Natural killer cell (primary cell): Measurements from ENCODE around the gene FARP1. TPM values are rescaled to one million over a fixed set of nuclear protein-coding genes. Genes with fewer than 3 reads are reported as not detected.

ENCODE experiments used
- ATAC-seq, 3 donors: fragments of 150-1000 bp in 2 of 3; fragments of 200-7000 bp in 1 of 3; cut with Tn5 transposase; 1 replicate in 1 of 3; 2 replicates in 2 of 3; pipeline ENCODE4 v1.10.0; 2021; ENCODE audit warnings: mild to moderate bottlenecking in 2 of 3, moderate library complexity in 2 of 3
- DNase-seq, 2 donors: peaks; one replicate each; pipeline versions ENCODE4 v3.0.0 to v3.0.0-alpha.2; 2013 to 2021; ENCODE audit warnings: mixed read lengths in 1 of 2
- H3K27ac ChIP-seq: one replicate; pipeline ENCODE4 v1.5.1; 2013; ENCODE audit warnings: mild to moderate bottlenecking, low read length
- H3K27me3 ChIP-seq: one replicate; pipeline ENCODE4 v1.6.1; 2013; ENCODE audit warnings: low read length; ENCODE audit not compliant: control insufficient read depth, insufficient read depth
- H3K36me3 ChIP-seq: one replicate; pipeline ENCODE4 v1.6.1; 2013; ENCODE audit warnings: low read length; ENCODE audit not compliant: control insufficient read depth, insufficient read depth
- H3K4me1 ChIP-seq: one replicate; pipeline ENCODE4 v1.6.1; 2013; ENCODE audit warnings: low read length; ENCODE audit not compliant: control insufficient read depth, insufficient read depth
- H3K4me3 ChIP-seq: one replicate; pipeline ENCODE4 v1.5.1; 2013; ENCODE audit warnings: low read length
- H3K9me3 ChIP-seq: one replicate; pipeline ENCODE4 v1.6.1; 2013; ENCODE audit warnings: low read length; ENCODE audit not compliant: control insufficient read depth, insufficient read depth
- H3K27ac Mint-ChIP-seq, 2 donors: one replicate each; pipeline ENCODE4 v1.8.0; 2022; ENCODE audit warnings: mild to moderate bottlenecking in 2 of 2, mixed read lengths in 2 of 2, moderate library complexity in 1 of 2
- H3K27me3 Mint-ChIP-seq, 2 donors: one replicate each; pipeline ENCODE4 v1.8.0; 2022; ENCODE audit warnings: low read depth in 2 of 2, mixed read lengths in 2 of 2
- H3K36me3 Mint-ChIP-seq: one replicate; pipeline ENCODE4 v1.8.0; 2022; ENCODE audit warnings: mixed read lengths
- H3K4me1 Mint-ChIP-seq, 2 donors: one replicate each; pipeline ENCODE4 v1.8.0; 2022; ENCODE audit warnings: mixed read lengths in 2 of 2
- H3K4me3 Mint-ChIP-seq: one replicate; pipeline ENCODE4 v1.8.0; 2022; ENCODE audit warnings: mild to moderate bottlenecking, moderate library complexity, mixed read lengths
- H3K9me3 Mint-ChIP-seq, 2 donors: one replicate each; pipeline ENCODE4 v1.8.0; 2022; ENCODE audit warnings: mixed read lengths in 2 of 2
- WGBS: methylation state at CpG from one replicate; pipeline ENCODE4 v1.1.7; 2013; ENCODE audit warnings: missing lambda C conversion rate; ENCODE audit not compliant: insufficient coverage; 5-methylcytosine and 5-hydroxymethylcytosine counted together
- intact Hi-C: fragments of 100-400 bp; cut with micrococcal nuclease; formaldehyde crosslinking; loops from one replicate; pipeline ENCODE4 v1.14.2; 2022
- total RNA-seq, 4 donors: library from RNA; stranded (reverse); fragments of 120-200 nt in 1 of 4; gene quantifications; one replicate each; pipeline versions ENCODE4 v1.2.3 to v1.2.4, GENCODE V29; 2013 to 2022
- TF ChIP-seq, protein P1 (sequence below): fragments of 200-600 bp; IDR thresholded peaks from one replicate; pipeline ENCODE4 v1.8.0; 2022; ENCODE audit warnings: antibody characterized with exemption

FARP1 gene
- total RNA-seq, 3 donors from 2014 or later (not counting 1 experiment from before 2014, with no cell fraction given): 0.71 to 1.2 (median 1.1) TPM

DNA sequence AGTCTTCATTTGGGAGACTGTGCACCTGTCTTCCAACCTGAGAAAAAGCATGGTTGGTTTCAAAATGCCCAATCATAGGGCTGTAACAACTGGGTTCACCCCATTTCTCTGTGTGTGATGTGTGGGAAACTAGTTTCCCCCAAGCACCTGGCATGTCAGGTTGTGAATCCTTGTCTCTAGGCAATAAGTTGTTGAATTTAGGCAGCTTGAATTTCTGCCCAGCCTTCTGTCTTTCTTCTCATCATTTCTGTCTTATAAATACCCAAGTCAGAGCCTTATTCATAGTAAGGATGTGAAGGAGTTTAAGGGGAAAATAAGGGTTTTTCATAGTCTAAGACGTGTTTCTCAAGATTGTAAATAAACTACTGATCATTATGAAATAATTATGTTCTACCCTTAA, 204.9 kb downstream of the FARP1 start:
- Mint-ChIP-seq H3K4me1 (no peaks in the 10 kb centered on the region), H3K9me3 (no peaks in the 10 kb centered on the region), H3K36me3 (no peaks in the 10 kb centered on the region), H3K27ac (no peak overlapping the region), H3K4me3 (no peak overlapping the region), H3K27me3 (peaks cover 0 to 6% of the 10 kb centered on the region in 2 donors)
- no peak for ATAC-seq
- no CpG with 5 or more reads among the region's 1 CpG for WGBS
- TF ChIP-seq, protein P1, sequence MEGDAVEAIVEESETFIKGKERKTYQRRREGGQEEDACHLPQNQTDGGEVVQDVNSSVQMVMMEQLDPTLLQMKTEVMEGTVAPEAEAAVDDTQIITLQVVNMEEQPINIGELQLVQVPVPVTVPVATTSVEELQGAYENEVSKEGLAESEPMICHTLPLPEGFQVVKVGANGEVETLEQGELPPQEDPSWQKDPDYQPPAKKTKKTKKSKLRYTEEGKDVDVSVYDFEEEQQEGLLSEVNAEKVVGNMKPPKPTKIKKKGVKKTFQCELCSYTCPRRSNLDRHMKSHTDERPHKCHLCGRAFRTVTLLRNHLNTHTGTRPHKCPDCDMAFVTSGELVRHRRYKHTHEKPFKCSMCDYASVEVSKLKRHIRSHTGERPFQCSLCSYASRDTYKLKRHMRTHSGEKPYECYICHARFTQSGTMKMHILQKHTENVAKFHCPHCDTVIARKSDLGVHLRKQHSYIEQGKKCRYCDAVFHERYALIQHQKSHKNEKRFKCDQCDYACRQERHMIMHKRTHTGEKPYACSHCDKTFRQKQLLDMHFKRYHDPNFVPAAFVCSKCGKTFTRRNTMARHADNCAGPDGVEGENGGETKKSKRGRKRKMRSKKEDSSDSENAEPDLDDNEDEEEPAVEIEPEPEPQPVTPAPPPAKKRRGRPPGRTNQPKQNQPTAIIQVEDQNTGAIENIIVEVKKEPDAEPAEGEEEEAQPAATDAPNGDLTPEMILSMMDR: no peak
- Histone ChIP-seq H3K27ac (no peak overlapping the region), H3K4me3 (no peak overlapping the region), H3K9me3 (no peaks in the 10 kb centered on the region), H3K36me3 (no peaks in the 10 kb centered on the region), H3K4me1 (no peaks in the 10 kb centered on the region), H3K27me3 (no peaks in the 10 kb centered on the region)
- DNase-seq: no peak
- intact Hi-C loops: no loop called here

DNA sequence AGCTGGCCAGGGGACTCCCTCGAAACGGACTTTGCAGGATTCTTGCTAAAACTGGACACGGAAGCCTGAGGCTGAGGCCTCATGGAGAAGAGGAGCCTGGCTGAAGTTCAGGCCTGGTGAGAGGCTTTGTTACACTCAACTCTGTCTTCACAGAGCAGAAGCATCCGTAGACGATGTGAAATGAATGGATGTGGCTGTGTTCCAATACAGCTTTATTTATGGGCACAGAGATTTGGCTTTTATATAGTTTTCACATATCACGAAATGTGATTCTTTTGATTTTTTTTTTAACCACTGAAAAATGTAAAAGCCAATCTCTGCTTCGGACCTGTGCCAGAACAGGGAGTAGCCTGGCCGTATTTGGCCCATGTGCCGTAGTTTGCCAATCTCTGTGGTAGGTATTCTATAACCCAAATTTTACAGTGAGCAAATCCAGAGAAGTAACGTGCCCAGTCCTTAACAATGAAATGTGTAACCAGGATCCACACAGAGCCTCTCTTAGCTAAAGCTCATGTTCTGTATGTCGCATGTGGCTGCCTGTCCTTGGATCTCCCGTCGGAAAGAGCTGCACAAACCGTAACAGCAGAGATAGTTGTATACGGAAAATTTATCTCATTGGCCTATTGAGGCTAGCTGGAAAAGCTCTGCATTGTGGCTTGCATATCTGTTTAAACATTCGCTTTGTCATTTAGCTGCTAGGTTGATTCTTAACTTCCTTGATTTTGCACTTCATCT, 205.7 kb downstream of the FARP1 start:
- Histone ChIP-seq H3K27ac (no peak overlapping the region), H3K27me3 (no peaks in the 10 kb centered on the region), H3K4me3 (no peak overlapping the region), H3K36me3 (no peaks in the 10 kb centered on the region), H3K9me3 (no peaks in the 10 kb centered on the region), H3K4me1 (no peaks in the 10 kb centered on the region)
- Mint-ChIP-seq H3K4me3 (no peak overlapping the region), H3K4me1 (no peaks in the 10 kb centered on the region), H3K9me3 (no peaks in the 10 kb centered on the region), H3K27me3 (no peaks in the 10 kb centered on the region), H3K36me3 (no peaks in the 10 kb centered on the region), H3K27ac (no peak overlapping the region)
- intact Hi-C loops: no loop called here
- DNase-seq (no peak), ATAC-seq (no peak)
- WGBS: 91% methylated on average over 16 of the region's 16 CpGs
- TF ChIP-seq, protein P1: no peak

DNA sequence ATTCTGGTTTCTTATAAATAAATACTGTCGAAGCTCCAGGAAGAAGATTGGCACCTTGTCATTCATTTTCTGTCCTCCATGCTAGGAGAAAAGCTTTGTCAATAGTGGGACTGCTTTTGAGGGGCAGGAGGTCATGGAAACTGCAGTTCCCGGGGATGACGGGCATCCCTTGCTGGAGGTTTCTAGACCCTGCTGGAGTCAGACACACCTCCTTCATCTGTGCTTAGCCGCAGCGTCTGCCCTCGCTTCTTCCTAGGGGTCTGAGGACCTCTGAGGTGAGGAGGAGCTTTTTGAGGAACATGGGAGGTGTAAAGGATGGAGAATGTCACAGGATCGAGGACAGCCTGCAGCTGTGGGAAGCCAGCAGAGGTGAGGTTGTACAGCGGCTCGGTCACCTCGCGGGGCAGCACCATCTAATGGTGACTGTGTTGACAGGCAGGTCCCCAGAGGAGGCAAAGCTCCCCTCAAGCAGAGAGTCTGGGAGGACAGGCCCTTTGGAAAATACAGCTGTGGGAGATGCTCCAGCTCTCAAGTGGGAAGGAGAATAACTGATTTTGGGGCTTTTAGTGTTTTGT, 206.9 kb downstream of the FARP1 start:
- TF ChIP-seq, protein P1: no peak
- H3K4me3 Mint-ChIP-seq: no peak overlapping the region
- H3K27ac Mint-ChIP-seq: no peak overlapping the region
- no peaks in the 10 kb centered on the region for H3K36me3 ChIP-seq
- no peaks in the 10 kb centered on the region for H3K4me1 ChIP-seq
- ATAC-seq (no peak), DNase-seq (no peak)
- WGBS: 72% methylated on average over 10 of the region's 11 CpGs
- no peak overlapping the region for H3K27ac ChIP-seq
- H3K9me3 ChIP-seq: no peaks in the 10 kb centered on the region
- H3K27me3 ChIP-seq: no peaks in the 10 kb centered on the region
- H3K4me1 Mint-ChIP-seq: no peaks in the 10 kb centered on the region
- H3K4me3 ChIP-seq: no peak overlapping the region
- no peaks in the 10 kb centered on the region for H3K36me3 Mint-ChIP-seq
- no peaks in the 10 kb centered on the region for H3K9me3 Mint-ChIP-seq
- intact Hi-C loops: no loop called here
- H3K27me3 Mint-ChIP-seq: no peaks in the 10 kb centered on the region
